ENCODE data around the gene SUMF1. TPM values are rescaled to one million over a fixed set of nuclear protein-coding genes. Genes with fewer than 3 reads are reported as not detected.

The SUMF1 gene
- total and polyA plus RNA-seq, 2 of the 13 experiments (the other 11 are each of a cell fraction or from before 2014, with no cell fraction given): 18.5 to 28.9 TPM

- TF ChIP-seq TIGD3 (CRISPR knock-in tag; IDR thresholded peaks at IDR 0.05; ENCODE audit: borderline replicate concordance) (peak; percentile 19; the same call in 1 of the 2 replicates), HNRNPL (IDR thresholded peaks at IDR 0.05; ENCODE audit: low read depth, low read length) (no peak), THAP11 (CRISPR knock-in tag; IDR thresholded peaks at IDR 0.05) (peak; percentile 97), CTCF (CRISPR knock-in tag; IDR thresholded peaks at IDR 0.05) (peak; percentile 35), EHMT2 (IDR thresholded peaks at IDR 0.05; ENCODE audit: borderline replicate concordance, low read depth, low read length) (no peak), ZBTB7B (CRISPR knock-in tag; IDR thresholded peaks at IDR 0.05) (peak; percentile 60), ZHX2 (IDR thresholded peaks at IDR 0.05; ENCODE audit: low read depth) (no peak), ZHX2 (CRISPR knock-in tag; IDR thresholded peaks at IDR 0.05; ENCODE audit: borderline replicate concordance) (no peak), TCF7 (IDR thresholded peaks at IDR 0.05; ENCODE audit: low read depth) (0 out of 2 replicates have a peak, but pooled peaks have one; percentile 5), ZNF292 (CRISPR knock-in tag; IDR thresholded peaks at IDR 0.05; ENCODE audit: borderline replicate concordance, low read depth) (no peak; the same call in 1 of the 2 replicates), RBM39 (IDR thresholded peaks at IDR 0.05; ENCODE audit: low read depth, low read length, poor library complexity, severe bottlenecking) (peak; percentile 77), RBFOX2 (IDR thresholded peaks at IDR 0.05; ENCODE audit: low read depth, low read length) (peak; percentile 77), ZNF674 (CRISPR knock-in tag; IDR thresholded peaks at IDR 0.05; ENCODE audit: low read depth) (no peak), ZBTB38 (CRISPR knock-in tag; IDR thresholded peaks at IDR 0.05) (no peak; the same call in none of the 2 replicates), NONO (IDR thresholded peaks at IDR 0.05) (no peak), NONO (CRISPR knock-in tag; conservative IDR thresholded peaks at IDR 0.05) (peak; percentile 94), SNAI1 (CRISPR knock-in tag; IDR thresholded peaks at IDR 0.05; ENCODE audit: borderline replicate concordance) (no peak), SOX5 (CRISPR knock-in tag; IDR thresholded peaks at IDR 0.05; ENCODE audit: borderline replicate concordance) (0 out of 2 replicates have a peak, but pooled peaks have one; percentile 44), SALL1 (CRISPR knock-in tag; IDR thresholded peaks at IDR 0.05) (peak; percentile 84), SATB2 (CRISPR knock-in tag; IDR thresholded peaks at IDR 0.05) (no peak)
Observed at GRCh38 chr3:4493014-4493940, 26.2 kb upstream of the SUMF1 start, which contains the start of gene ITPR1 (continued).
